ENCODE data around the gene NABP2. TPM values are rescaled to one million over a fixed set of nuclear protein-coding genes. Genes with fewer than 3 reads are reported as not detected.
A peak's percentile ranks its signal among the peaks of the same experiment; 100 is the strongest.

Gene NABP2
- total RNA-seq, 1 donor = 26.8 TPM

- H2AFZ ChIP-seq (ENCODE audit: low read length) = peak overlapping the region; percentile 50
- TF ChIP-seq, protein P1, sequence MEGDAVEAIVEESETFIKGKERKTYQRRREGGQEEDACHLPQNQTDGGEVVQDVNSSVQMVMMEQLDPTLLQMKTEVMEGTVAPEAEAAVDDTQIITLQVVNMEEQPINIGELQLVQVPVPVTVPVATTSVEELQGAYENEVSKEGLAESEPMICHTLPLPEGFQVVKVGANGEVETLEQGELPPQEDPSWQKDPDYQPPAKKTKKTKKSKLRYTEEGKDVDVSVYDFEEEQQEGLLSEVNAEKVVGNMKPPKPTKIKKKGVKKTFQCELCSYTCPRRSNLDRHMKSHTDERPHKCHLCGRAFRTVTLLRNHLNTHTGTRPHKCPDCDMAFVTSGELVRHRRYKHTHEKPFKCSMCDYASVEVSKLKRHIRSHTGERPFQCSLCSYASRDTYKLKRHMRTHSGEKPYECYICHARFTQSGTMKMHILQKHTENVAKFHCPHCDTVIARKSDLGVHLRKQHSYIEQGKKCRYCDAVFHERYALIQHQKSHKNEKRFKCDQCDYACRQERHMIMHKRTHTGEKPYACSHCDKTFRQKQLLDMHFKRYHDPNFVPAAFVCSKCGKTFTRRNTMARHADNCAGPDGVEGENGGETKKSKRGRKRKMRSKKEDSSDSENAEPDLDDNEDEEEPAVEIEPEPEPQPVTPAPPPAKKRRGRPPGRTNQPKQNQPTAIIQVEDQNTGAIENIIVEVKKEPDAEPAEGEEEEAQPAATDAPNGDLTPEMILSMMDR (IDR thresholded peaks at IDR 0.05; ENCODE audit: extremely low read depth, low read depth, low read length) = no peak
- peaks cover 19% of the 10 kb centered on the region for H3K36me3 ChIP-seq (ENCODE audit: insufficient read depth, low read length)
- peak overlapping the region; percentile 52 for H3K27ac ChIP-seq (ENCODE audit: low read depth, low read length)
- H3K4me2 ChIP-seq (ENCODE audit: insufficient read depth, low read length) = peak overlapping the region; percentile 98
- peak; percentile 72 for DNase-seq (ENCODE audit: insufficient read length, low spot score, missing footprints)
- no peaks in the 10 kb centered on the region for H3K27me3 ChIP-seq (ENCODE audit: insufficient read depth, low read length)
- peaks cover 23% of the 10 kb centered on the region for H3K4me1 ChIP-seq (ENCODE audit: insufficient read depth, low read length)
- peak overlapping the region; percentile 94 for H3K4me3 ChIP-seq (ENCODE audit: insufficient read depth, low read length)
- H4K20me1 ChIP-seq (ENCODE audit: insufficient read depth, low read length) = peaks cover 13% of the 10 kb centered on the region
- peaks cover 41% of the 10 kb centered on the region for H3K79me2 ChIP-seq (ENCODE audit: insufficient read depth, low read length)
- H3K9me3 ChIP-seq (ENCODE audit: low read depth, low read length) = no peaks in the 10 kb centered on the region
Measured at GRCh38 chr12:56188778-56189098, 35.4 kb upstream of the NABP2 start.

DNA sequence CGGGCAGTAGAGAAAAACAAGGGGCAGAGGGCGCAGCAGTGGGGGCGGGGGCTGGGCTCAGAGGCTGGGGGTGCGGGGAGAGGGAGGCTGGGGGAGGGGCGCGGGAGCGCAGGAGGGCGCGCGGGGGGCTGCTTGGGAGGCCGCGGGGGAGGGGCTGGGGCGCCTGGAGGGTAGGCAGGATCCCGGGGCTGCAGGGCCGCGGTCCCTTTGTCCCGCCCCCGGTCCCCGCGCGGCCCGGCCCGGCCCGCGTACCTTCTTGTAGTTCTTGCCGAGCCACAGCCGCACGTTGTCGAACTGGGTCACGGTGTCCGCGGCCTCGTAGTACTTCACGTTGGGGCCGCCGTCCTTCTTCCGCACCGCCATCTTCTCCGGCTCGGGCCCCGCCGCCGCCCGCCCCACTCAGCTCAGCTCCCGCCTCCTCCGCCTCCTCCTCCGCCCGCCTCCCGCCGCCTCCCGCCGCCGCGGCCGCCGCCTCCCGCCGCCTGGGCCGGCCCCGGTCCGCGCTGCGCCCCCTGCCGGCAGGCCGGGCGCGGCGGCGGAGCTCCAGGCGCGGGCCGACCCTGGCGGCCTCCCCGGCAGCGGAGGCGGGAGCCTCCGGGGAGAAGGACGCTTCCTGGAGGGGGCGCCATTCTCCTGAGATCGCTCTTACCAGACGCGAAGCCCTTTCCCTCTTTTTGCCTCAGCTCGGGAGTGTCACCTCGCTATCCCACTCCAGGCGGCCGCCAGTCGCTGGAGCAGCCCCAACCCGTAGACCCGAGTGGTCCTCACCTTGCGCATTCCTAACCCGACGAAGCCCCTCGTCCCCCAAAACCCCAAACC, 34.8 kb upstream of the NABP2 start, which contains the start of gene SMARCC2:
SMARCC2 (minus strand) TSS at position 385 of the 819 bp plus-strand sequence; CDS start at position 363, 22 bp downstream.
- Histone ChIP-seq H3K27ac (ENCODE audit: low read depth, low read length) (peak within 1 kb of the TSS; percentile 70), H3K4me2 (ENCODE audit: insufficient read depth, low read length) (peak within 1 kb of the TSS; percentile 98), H3K36me3 (ENCODE audit: insufficient read depth, low read length) (peaks cover 14% of the 10 kb centered on the region), H3K4me1 (ENCODE audit: insufficient read depth, low read length) (peaks cover 23% of the 10 kb centered on the region), H3K4me3 (ENCODE audit: insufficient read depth, low read length) (peak within 1 kb of the TSS; percentile 94), H3K9me3 (ENCODE audit: low read depth, low read length) (no peaks in the 10 kb centered on the region), H2AFZ (ENCODE audit: low read length) (peak within 1 kb of the TSS; percentile 99), H3K27me3 (ENCODE audit: insufficient read depth, low read length) (no peaks in the 10 kb centered on the region), H3K79me2 (ENCODE audit: insufficient read depth, low read length) (peaks cover 39% of the 10 kb centered on the region), H4K20me1 (ENCODE audit: insufficient read depth, low read length) (peaks cover 13% of the 10 kb centered on the region)
- TF ChIP-seq, protein P1 (IDR thresholded peaks at IDR 0.05; ENCODE audit: extremely low read depth, low read depth, low read length) = peak; percentile 55
- DNase-seq (ENCODE audit: insufficient read length, low spot score, missing footprints) = peak; percentile 98

- peak overlapping the region; percentile 70 for H3K27ac ChIP-seq (ENCODE audit: low read depth, low read length)
- H3K27me3 ChIP-seq (ENCODE audit: insufficient read depth, low read length) = no peaks in the 10 kb centered on the region
- peaks cover 23% of the 10 kb centered on the region for H3K4me1 ChIP-seq (ENCODE audit: insufficient read depth, low read length)
- peak overlapping the region; percentile 99 for H2AFZ ChIP-seq (ENCODE audit: low read length)
- peak overlapping the region; percentile 94 for H3K4me3 ChIP-seq (ENCODE audit: insufficient read depth, low read length)
- H3K4me2 ChIP-seq (ENCODE audit: insufficient read depth, low read length) = peak overlapping the region; percentile 98
- peaks cover 35% of the 10 kb centered on the region for H3K79me2 ChIP-seq (ENCODE audit: insufficient read depth, low read length)
- peak; percentile 85 for DNase-seq (ENCODE audit: insufficient read length, low spot score, missing footprints)
- H3K9me3 ChIP-seq (ENCODE audit: low read depth, low read length) = no peaks in the 10 kb centered on the region
- TF ChIP-seq, protein P1 (IDR thresholded peaks at IDR 0.05; ENCODE audit: extremely low read depth, low read depth, low read length) = no peak
- H3K36me3 ChIP-seq (ENCODE audit: insufficient read depth, low read length) = peaks cover 7% of the 10 kb centered on the region
- peaks cover 13% of the 10 kb centered on the region for H4K20me1 ChIP-seq (ENCODE audit: insufficient read depth, low read length)
Measured at GRCh38 chr12:56189918-56190694, 34.0 kb upstream of the NABP2 start.
